Purkinje cell (primary cell): ENCODE results near the gene TMPRSS3. TPM values are rescaled to one million over a fixed set of nuclear protein-coding genes. Genes with fewer than 3 reads are reported as not detected.

Source experiments
- polyA plus RNA-seq: library from polyadenylated mRNA; unstranded; fragments of >200 nt; fragmentation: Nextera tagmentation; gene quantifications from 2 replicates; pipeline ENCODE4 v1.2.1, GENCODE V29; 2014

TMPRSS3 gene
- 3.0 and 5.2 TPM in 2 replicates for polyA plus RNA-seq

DNA sequence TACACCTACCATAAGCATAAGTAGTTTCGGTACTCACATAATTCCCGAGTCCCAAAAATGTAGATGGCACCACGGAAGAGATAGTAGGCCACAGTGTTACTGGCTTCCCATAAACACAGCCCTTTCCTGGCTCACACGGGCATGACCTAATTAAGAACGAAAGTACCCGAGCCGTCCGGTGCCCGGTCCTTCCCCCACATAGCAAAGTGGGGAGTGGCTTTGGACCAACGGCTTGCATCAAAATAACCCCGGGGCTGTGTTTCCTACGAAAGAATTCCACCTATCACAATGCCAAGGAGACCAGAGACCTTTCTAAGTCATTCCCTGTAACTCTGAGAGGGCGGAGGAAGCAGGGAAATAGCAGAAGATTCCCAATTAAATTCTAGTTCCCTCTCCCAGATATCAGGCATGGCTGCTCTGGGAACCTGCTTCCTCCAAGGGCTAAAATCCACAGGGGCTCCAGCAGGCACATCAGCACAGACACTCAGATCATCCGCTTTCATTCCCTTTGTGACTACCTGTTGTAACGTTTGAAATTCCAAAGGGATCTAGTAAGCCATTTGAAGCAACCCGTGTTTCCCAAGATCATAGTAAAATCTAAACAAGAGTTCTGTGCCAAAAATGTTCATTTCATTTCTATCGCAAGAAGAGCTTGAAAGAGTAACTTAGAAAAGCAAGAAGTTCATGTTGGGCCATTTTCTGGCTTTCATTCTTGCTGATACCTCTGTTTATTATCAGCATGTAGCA lies at the start of gene TMPRSS3:
TMPRSS3 (minus strand) TSS at position 148 of the 747 bp plus-strand sequence. CDS start 635 bp downstream, outside the sequence.

DNA sequence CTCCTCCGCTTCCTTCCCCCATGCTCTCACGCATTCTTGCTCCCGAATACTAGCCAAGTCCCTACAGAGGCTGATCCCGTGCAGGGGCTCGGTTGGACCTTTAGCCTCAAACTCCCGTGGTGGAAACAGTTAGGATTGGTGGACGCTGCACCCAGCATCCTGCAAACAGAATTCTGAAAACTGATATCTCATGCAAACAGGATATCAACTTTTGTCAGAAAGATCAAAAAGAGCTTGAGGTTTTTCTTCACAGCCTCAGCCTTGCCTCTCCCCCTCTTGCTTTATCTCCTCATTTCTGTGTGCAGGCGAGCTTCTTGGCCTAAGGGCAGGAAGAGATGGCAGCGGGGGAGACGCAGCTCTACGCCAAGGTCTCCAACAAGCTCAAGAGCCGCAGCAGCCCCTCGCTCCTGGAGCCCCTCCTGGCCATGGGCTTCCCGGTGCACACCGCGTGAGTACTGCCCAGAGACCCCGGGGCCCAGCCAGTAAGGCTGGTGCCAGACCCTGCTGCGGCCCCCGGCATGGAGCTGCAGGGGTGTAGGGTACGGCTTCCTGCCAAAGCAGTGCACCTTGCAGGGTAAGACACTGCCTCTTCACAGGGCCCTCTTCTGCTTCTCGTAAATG lies 7.9 kb upstream of the TMPRSS3 start, which contains the start of gene UBASH3A:
UBASH3A (plus strand) TSS at position 292 of the 621 bp plus-strand sequence; CDS start at position 336, 44 bp downstream.

DNA sequence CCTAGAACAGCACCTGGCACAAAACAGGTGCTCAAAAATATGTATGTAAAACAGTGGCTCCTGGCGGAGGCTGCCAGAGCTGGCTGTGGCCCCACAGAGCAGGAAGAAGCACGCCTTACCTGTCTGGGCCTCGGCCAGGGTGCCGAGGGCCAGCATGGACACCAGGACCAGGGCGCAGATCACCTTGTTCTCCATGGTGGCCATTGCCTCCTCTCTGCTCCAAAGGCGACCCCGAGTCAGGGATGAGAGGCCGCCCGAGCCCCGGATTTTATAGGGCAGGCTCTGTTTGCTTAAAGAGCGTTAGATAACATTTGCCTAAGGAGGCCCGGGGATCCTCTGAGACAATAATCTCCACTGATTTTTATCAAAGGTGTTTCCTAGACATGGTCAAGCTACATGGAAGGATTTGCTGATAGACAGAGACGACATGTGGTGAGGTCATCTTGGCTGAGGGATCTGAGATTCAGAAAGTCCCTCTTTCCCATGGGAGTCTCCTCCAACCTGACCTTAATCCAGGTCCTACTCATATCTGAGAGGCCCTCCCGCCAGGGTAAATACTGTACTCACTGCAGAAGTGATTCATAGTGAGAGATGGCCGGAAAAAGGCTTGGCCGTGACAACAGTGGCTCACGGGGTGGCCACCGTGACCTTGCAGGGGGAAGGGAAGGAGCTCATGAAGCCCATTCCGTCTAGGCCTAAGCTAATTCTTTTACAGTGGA lies 29.4 kb downstream of the TMPRSS3 start, which contains the start of gene TFF1:
TFF1 (minus strand) TSS at position 244 of the 719 bp plus-strand sequence; CDS start at position 204, 40 bp downstream.

DNA sequence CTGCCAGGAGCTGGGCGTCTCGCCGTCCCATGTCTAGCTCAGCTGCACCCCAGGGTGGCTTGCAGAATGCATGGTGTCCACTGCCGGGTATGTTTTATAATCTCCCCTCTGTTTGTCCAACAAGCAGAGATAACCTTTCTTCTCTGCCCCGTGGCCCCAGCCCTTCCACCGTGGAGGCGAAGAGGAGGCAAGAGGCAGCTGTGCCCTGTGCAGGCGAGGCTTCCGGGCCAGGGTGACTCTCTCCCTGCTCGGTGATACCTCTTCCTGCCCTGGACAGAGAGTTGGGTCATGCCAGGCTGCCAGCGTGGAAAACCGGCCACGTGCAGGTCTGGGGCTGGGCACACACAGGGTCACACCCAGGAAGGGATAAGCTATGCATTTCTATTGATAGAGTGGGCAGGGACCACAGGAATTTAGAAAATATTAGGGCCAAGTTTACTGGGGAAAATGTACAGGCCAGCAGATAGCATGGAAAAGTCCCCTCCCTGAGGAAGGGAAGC lies 44.9 kb downstream of the TMPRSS3 start, which contains the start of gene TFF2:
TFF2 (minus strand) TSS at position 68 of the 500 bp plus-strand sequence; CDS start at position 31, 37 bp downstream.

Other genes with a start within 250 kb of the TMPRSS3 start
- 12.1 and 18.4 TPM in 2 replicates for gene ABCG1, start 176.9 kb downstream of the TMPRSS3 start, polyA plus RNA-seq
- gene TFF3, start 80.6 kb downstream of the TMPRSS3 start, polyA plus RNA-seq = not detected in 2 replicates
- not detected in 2 replicates for gene TFF2, start 45.1 kb downstream of the TMPRSS3 start, polyA plus RNA-seq
- gene TFF1, start 29.5 kb downstream of the TMPRSS3 start, polyA plus RNA-seq = not detected in 2 replicates
- gene UBASH3A, start 7.8 kb upstream of the TMPRSS3 start, polyA plus RNA-seq = 0.50 TPM in 1 of 2 replicates, not detected in the other
- 1.9 and 3.2 TPM in 2 replicates for gene RSPH1, start 100.2 kb upstream of the TMPRSS3 start, polyA plus RNA-seq
- gene SLC37A1, start 117.8 kb upstream of the TMPRSS3 start, polyA plus RNA-seq = 8.6 and 18.5 TPM in 2 replicates